K562 (cell line): ENCODE results near the gene AFDN. TPM values are rescaled to one million over a fixed set of nuclear protein-coding genes. Genes with fewer than 3 reads are reported as not detected.

Experiments
- ATAC-seq: fragments of 200-7000 bp; cut with Tn5 transposase; 3 replicates; pipeline ENCODE4 v1.9.1; 2020; ENCODE audit warnings: moderate library complexity
- BruUV-seq: library from RNA; stranded (reverse); fragments of 400-500 nt; replicated peaks from 2 replicates; lab custom pipeline; 2021; lab: Mats Ljungman, UMichigan
- CTCF ChIA-PET: fragments of 300-600 bp; formaldehyde crosslinking; extraction: SDS; loops from one replicate; lab custom pipeline; 2021; ENCODE audit warnings: low intra/inter-chr PET ratio; lab: Yijun Ruan, JAX
- POLR2A ChIA-PET: fragments of 300-600, 350-650 bp; sonication (Branson Sonifier 250); formaldehyde crosslinking; extraction: SDS; loops from one replicate; lab custom pipeline; 2021; ENCODE audit warnings: antibody characterized with exemption, inconsistent platforms; lab: Yijun Ruan, JAX
- DNase-seq, 4 experiments: peaks; one replicate each; pipeline versions ENCODE4 v3.0.0 to v3.0.0-alpha.2; 2011 to 2018; ENCODE audit warnings: low spot score in 3 of 4, mixed read lengths in 3 of 4; ENCODE audit errors: extremely low read depth in 1 of 4
- FAIRE-seq: peaks from 2 replicates; lab custom pipeline; 2011; peaks lifted over from hg19 to GRCh38; lab: Jason Lieb, UNC
- H2AFZ ChIP-seq: 2 replicates; pipeline ENCODE4 v1.6.0; 2011; ENCODE audit warnings: low read depth, low read length, control low read depth, inconsistent platforms
- H3K27ac ChIP-seq: fragments of 200-600 bp; 3 replicates; pipeline ENCODE4 v1.8.0; 2011; ENCODE audit warnings: low read depth, mild to moderate bottlenecking, control low read depth, inconsistent platforms, low read length, moderate library complexity, mixed read lengths; ENCODE audit errors: extremely low read depth
- H3K27me3 ChIP-seq, 2 experiments: fragments of 300-600 bp in 1 of 2; 2 replicates in 1 of 2; 3 replicates in 1 of 2; pipeline versions ENCODE4 v1.6.0 to v1.8.0; 2011; ENCODE audit warnings: inconsistent platforms in 2 of 2, low read length in 2 of 2, mild to moderate bottlenecking in 1 of 2, mixed read lengths in 1 of 2, moderate library complexity in 1 of 2; ENCODE audit not compliant: control insufficient read depth in 2 of 2, insufficient read depth in 2 of 2
- H3K36me3 ChIP-seq: fragments of 300-600 bp; 3 replicates; pipeline ENCODE4 v1.8.0; 2011; ENCODE audit warnings: mild to moderate bottlenecking, low read length, inconsistent platforms; ENCODE audit not compliant: control insufficient read depth, insufficient read depth
- H3K4me1 ChIP-seq, 2 experiments: fragments of 200-600 bp in 1 of 2; replicated peaks in 1 of 2; 2 replicates in 1 of 2; 3 replicates in 1 of 2; pipeline versions ENCODE4 v1.5.1 to v1.8.0; 2011; ENCODE audit warnings: inconsistent platforms in 2 of 2, low read length in 2 of 2, mild to moderate bottlenecking in 1 of 2, mixed read lengths in 1 of 2, moderate library complexity in 1 of 2; ENCODE audit not compliant: control insufficient read depth in 2 of 2, insufficient read depth in 2 of 2
- H3K4me2 ChIP-seq: 2 replicates; pipeline ENCODE4 v1.6.1; 2011; ENCODE audit warnings: low read length, control low read depth, inconsistent platforms, mixed read lengths; ENCODE audit not compliant: insufficient read depth
- H3K4me3 ChIP-seq: fragments of 200-600 bp; sonication (generic), shearing (Covaris generic); 2 replicates; pipeline ENCODE4 v1.5.1; 2016; ENCODE audit warnings: control low read depth, inconsistent platforms
- H3K79me2 ChIP-seq: fragments of 200-600 bp; 3 replicates; pipeline ENCODE4 v1.8.0; 2011; ENCODE audit warnings: low read length, inconsistent platforms; ENCODE audit not compliant: control insufficient read depth, insufficient read depth
- H3K9ac ChIP-seq, 2 experiments: 2 replicates each; pipeline versions ENCODE4 v1.6.0 to v1.6.1; 2011; ENCODE audit warnings: low read depth in 2 of 2, low read length in 2 of 2, control low read depth in 1 of 2, inconsistent platforms in 1 of 2, mild to moderate bottlenecking in 1 of 2, mixed read lengths in 1 of 2; ENCODE audit not compliant: insufficient read depth in 1 of 2
- H3K9me1 ChIP-seq: one replicate; pipeline ENCODE4 v1.6.0; 2011; ENCODE audit warnings: inconsistent platforms, mild to moderate bottlenecking, low read length, moderate library complexity; ENCODE audit not compliant: control insufficient read depth, insufficient read depth
- H3K9me3 ChIP-seq: replicated peaks from 2 replicates; pipeline ENCODE4 v1.5.1; 2011; ENCODE audit warnings: low read depth, low read length, inconsistent platforms; ENCODE audit not compliant: control insufficient read depth, insufficient read depth
- H4K20me1 ChIP-seq: replicated peaks from 2 replicates; pipeline ENCODE4 v1.6.1; 2011; ENCODE audit warnings: low read length, inconsistent platforms, mixed read lengths; ENCODE audit not compliant: control insufficient read depth, insufficient read depth
- FOXK2 ChIP-seq, 2 experiments: fragments of 450-650 bp; IDR thresholded peaks in 1 of 2; conservative IDR thresholded peaks in 1 of 2; 2 replicates each; pipeline ENCODE4 v1.6.1; 2016; ENCODE audit warnings: low read depth in 2 of 2, mild to moderate bottlenecking in 1 of 2
- MECOM ChIP-seq: fragments of 250-450 bp; sonication (Bioruptor Pico); IDR thresholded peaks from 2 replicates; pipeline ENCODE4 v1.8.0; 2022; ENCODE audit warnings: inconsistent platforms
- MIER1 ChIP-seq: fragments of 450-650 bp; IDR thresholded peaks from 2 replicates; pipeline ENCODE4 v1.6.1; 2016; ENCODE audit warnings: antibody characterized with exemption, mild to moderate bottlenecking, low read depth
- NCOA6 ChIP-seq: fragments of 450-650 bp; IDR thresholded peaks from 2 replicates; pipeline ENCODE4 v1.6.1; 2017; ENCODE audit warnings: mild to moderate bottlenecking
- NR2F6 ChIP-seq: fragments of 450-650 bp; formaldehyde crosslinking; IDR thresholded peaks from 2 replicates; pipeline ENCODE4 v1.4.0; 2020; ENCODE audit warnings: mild to moderate bottlenecking
- PRMT5 ChIP-seq: sonication (generic); formaldehyde crosslinking; IDR thresholded peaks from 2 replicates; pipeline ENCODE4 v1.5.0; 2020; ENCODE audit warnings: missing genetic modification reagents
- RFX7 ChIP-seq: fragments of 250-450 bp; sonication (Bioruptor Pico); IDR thresholded peaks from 2 replicates; pipeline ENCODE4 v1.5.1; 2021; ENCODE audit warnings: mild to moderate bottlenecking
- SMAD3 ChIP-seq: fragments of 450-650 bp; formaldehyde crosslinking; conservative IDR thresholded peaks from 2 replicates; pipeline ENCODE4 v1.4.0; 2020; ENCODE audit warnings: mild to moderate bottlenecking
- ZBTB9 ChIP-seq: fragments of 450-650 bp; formaldehyde crosslinking; IDR thresholded peaks from 2 replicates; pipeline ENCODE4 v1.4.0; 2020; ENCODE audit warnings: mild to moderate bottlenecking, moderate library complexity
- ZEB2 ChIP-seq: fragments of 450-650 bp; IDR thresholded peaks from 2 replicates; pipeline ENCODE4 v1.6.1; 2016
- ZNF282 ChIP-seq: sonication (generic); formaldehyde crosslinking; IDR thresholded peaks from 2 replicates; pipeline ENCODE4 v1.8.1; 2023; ENCODE audit warnings: missing genetic modification reagents
- ZNF41 ChIP-seq: fragments of 250-450 bp; sonication (Bioruptor Pico); conservative IDR thresholded peaks from 2 replicates; pipeline ENCODE4 v1.4.0; 2020; ENCODE audit warnings: mild to moderate bottlenecking
- ZNF668 ChIP-seq: fragments of 250-450 bp; sonication (Bioruptor Pico); IDR thresholded peaks from 2 replicates; pipeline ENCODE4 v1.8.0; 2022; ENCODE audit warnings: mild to moderate bottlenecking, inconsistent platforms
- ZNF707 ChIP-seq: fragments of 250-450 bp; sonication (Bioruptor Pico); conservative IDR thresholded peaks from 2 replicates; pipeline ENCODE4 v1.8.0; 2022; ENCODE audit warnings: inconsistent platforms, mild to moderate bottlenecking, moderate library complexity
- WGBS: fragments of 100-300 bp; shearing (Covaris generic); methylation state at CpG from one replicate; pipeline ENCODE4 v1.1.6; 2016; ENCODE audit warnings: low coverage, mixed read lengths; ENCODE audit not compliant: insufficient coverage; ENCODE audit errors: missing lambda C conversion rate; 5-methylcytosine and 5-hydroxymethylcytosine counted together
- in situ Hi-C: fragments of 300-500 bp; cut with MboI; formaldehyde crosslinking; loops from 4 replicates; pipeline ENCODE4 v1.15.0; 2018; ENCODE audit warnings: inconsistent platforms, mixed read lengths
- intact Hi-C: fragments of 100-400 bp; cut with micrococcal nuclease; formaldehyde crosslinking; loops from 2 replicates; pipeline ENCODE4 v1.14.2; 2022
- polyA plus RNA-seq, 8 experiments: library from polyadenylated mRNA; depleted of rRNA in 4 of 8; stranded (reverse) in 5 of 8; unstranded in 3 of 8; fragments of >200 nt; fragmentation: Nextera tagmentation in 2 of 8; fragmentation: Illumina TruSeq in 1 of 8; extraction: Ambion mirVana in 2 of 8; extraction: Trizol in 1 of 8; gene quantifications; 2 replicates each; pipeline versions ENCODE4 v1.2.1 to v1.2.3, GENCODE V29; 2011 to 2014; ENCODE audit warnings: inconsistent platforms in 1 of 8, missing spikeins in 1 of 8
- total RNA-seq, 7 experiments: library from RNA; depleted of rRNA in 6 of 7; stranded (reverse); fragments of >200 nt in 6 of 7; fragmentation: Illumina TruSeq in 2 of 7; extraction: Trizol in 2 of 7; gene quantifications; 2 replicates each; pipeline versions ENCODE4 v1.2.1 to v1.2.3, GENCODE V29; 2011 to 2021; ENCODE audit warnings: low replicate concordance in 1 of 7
- TF ChIP-seq, protein P1 (sequence below): sonication (generic); formaldehyde crosslinking; IDR thresholded peaks from 2 replicates; pipeline ENCODE4 v1.8.0; 2023; ENCODE audit warnings: mild to moderate bottlenecking, missing genetic modification reagents
- TF ChIP-seq, protein P2 (sequence below): fragments of 450-650 bp; IDR thresholded peaks from 2 replicates; pipeline ENCODE4 v1.6.1; 2017; ENCODE audit warnings: antibody characterized with exemption, mild to moderate bottlenecking

The AFDN gene
- total and polyA plus RNA-seq, 9 of the 15 experiments (the other 6 are each of a cell fraction or from before 2014, with no cell fraction given) = 7.2 to 129 (median 105) TPM

DNA sequence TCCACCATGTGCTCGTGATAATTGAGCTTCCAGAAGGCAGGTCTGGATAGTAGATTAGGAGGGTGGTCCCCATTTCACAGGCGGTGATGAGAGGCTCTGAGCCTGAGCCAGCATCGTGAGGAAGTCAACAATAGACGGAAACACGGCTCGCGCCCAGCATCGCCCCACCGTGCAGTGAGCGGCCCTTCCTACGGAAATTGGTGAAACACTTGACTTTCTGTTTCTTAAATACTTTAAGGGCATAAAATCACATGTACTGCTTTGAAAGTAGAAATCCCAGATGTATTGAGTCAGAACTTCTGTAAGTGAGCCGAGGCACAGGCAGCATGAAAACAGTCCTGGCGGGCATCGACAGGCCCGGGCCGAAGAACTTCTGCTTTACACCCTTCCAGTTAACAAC, 166.5 kb downstream of the AFDN start:
- Histone ChIP-seq H3K4me1 (peaks cover 0 to 35% of the 10 kb centered on the region in 2 experiments; a peak in 2 of 5 replicates), H3K4me2 (no peak overlapping the region), H3K36me3 (no peaks in the 10 kb centered on the region), H2AFZ (no peak overlapping the region), H3K9me1 (no peaks in the 10 kb centered on the region), H3K9ac (no peak overlapping the region), H4K20me1 (peaks cover 5% of the 10 kb centered on the region; the same call in 1 of the 2 replicates), H3K9me3 (no peaks in the 10 kb centered on the region), H3K27ac (no peak overlapping the region), H3K4me3 (no peak overlapping the region), H3K27me3 (peaks cover 50 to 70% of the 10 kb centered on the region in 2 experiments), H3K79me2 (no peaks in the 10 kb centered on the region)
- no TSS peak for BruUV-seq
- intact Hi-C loops (no loop called here), in situ Hi-C loops (no loop called here)
- no peak for DNase-seq
- WGBS = 29% methylated on average over 16 of the region's 16 CpGs
- POLR2A ChIA-PET = no interaction called here
- CTCF ChIA-PET = no interaction called here
- no peak for FAIRE-seq
- no peak for ATAC-seq
- TF ChIP-seq, protein P1, sequence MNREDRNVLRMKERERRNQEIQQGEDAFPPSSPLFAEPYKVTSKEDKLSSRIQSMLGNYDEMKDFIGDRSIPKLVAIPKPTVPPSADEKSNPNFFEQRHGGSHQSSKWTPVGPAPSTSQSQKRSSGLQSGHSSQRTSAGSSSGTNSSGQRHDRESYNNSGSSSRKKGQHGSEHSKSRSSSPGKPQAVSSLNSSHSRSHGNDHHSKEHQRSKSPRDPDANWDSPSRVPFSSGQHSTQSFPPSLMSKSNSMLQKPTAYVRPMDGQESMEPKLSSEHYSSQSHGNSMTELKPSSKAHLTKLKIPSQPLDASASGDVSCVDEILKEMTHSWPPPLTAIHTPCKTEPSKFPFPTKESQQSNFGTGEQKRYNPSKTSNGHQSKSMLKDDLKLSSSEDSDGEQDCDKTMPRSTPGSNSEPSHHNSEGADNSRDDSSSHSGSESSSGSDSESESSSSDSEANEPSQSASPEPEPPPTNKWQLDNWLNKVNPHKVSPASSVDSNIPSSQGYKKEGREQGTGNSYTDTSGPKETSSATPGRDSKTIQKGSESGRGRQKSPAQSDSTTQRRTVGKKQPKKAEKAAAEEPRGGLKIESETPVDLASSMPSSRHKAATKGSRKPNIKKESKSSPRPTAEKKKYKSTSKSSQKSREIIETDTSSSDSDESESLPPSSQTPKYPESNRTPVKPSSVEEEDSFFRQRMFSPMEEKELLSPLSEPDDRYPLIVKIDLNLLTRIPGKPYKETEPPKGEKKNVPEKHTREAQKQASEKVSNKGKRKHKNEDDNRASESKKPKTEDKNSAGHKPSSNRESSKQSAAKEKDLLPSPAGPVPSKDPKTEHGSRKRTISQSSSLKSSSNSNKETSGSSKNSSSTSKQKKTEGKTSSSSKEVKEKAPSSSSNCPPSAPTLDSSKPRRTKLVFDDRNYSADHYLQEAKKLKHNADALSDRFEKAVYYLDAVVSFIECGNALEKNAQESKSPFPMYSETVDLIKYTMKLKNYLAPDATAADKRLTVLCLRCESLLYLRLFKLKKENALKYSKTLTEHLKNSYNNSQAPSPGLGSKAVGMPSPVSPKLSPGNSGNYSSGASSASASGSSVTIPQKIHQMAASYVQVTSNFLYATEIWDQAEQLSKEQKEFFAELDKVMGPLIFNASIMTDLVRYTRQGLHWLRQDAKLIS (CRISPR knock-in tag) = no peak
- TF ChIP-seq FOXK2 (conservative IDR thresholded peaks at IDR 0.05 in 1 of 2, IDR thresholded peaks at IDR 0.05 in 1 of 2; ENCODE audit: low read depth in 2 of 2) = no peak
- TF ChIP-seq, protein P2, sequence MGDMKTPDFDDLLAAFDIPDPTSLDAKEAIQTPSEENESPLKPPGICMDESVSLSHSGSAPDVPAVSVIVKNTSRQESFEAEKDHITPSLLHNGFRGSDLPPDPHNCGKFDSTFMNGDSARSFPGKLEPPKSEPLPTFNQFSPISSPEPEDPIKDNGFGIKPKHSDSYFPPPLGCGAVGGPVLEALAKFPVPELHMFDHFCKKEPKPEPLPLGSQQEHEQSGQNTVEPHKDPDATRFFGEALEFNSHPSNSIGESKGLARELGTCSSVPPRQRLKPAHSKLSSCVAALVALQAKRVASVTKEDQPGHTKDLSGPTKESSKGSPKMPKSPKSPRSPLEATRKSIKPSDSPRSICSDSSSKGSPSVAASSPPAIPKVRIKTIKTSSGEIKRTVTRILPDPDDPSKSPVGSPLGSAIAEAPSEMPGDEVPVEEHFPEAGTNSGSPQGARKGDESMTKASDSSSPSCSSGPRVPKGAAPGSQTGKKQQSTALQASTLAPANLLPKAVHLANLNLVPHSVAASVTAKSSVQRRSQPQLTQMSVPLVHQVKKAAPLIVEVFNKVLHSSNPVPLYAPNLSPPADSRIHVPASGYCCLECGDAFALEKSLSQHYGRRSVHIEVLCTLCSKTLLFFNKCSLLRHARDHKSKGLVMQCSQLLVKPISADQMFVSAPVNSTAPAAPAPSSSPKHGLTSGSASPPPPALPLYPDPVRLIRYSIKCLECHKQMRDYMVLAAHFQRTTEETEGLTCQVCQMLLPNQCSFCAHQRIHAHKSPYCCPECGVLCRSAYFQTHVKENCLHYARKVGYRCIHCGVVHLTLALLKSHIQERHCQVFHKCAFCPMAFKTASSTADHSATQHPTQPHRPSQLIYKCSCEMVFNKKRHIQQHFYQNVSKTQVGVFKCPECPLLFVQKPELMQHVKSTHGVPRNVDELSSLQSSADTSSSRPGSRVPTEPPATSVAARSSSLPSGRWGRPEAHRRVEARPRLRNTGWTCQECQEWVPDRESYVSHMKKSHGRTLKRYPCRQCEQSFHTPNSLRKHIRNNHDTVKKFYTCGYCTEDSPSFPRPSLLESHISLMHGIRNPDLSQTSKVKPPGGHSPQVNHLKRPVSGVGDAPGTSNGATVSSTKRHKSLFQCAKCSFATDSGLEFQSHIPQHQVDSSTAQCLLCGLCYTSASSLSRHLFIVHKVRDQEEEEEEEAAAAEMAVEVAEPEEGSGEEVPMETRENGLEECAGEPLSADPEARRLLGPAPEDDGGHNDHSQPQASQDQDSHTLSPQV = no peak
- TF ChIP-seq MIER1 = no peak
- no peak for TF ChIP-seq NR2F6 (CRISPR knock-in tag)
- TF ChIP-seq MECOM (CRISPR knock-in tag) = no peak
- no peak for TF ChIP-seq ZBTB9 (CRISPR knock-in tag)
- no peak for TF ChIP-seq ZNF707 (CRISPR knock-in tag)
- TF ChIP-seq SMAD3 (CRISPR knock-in tag) = no peak
- no peak for TF ChIP-seq RFX7
- TF ChIP-seq PRMT5 = no peak
- TF ChIP-seq ZNF41 (CRISPR knock-in tag) = no peak
- no peak for TF ChIP-seq ZEB2
- TF ChIP-seq ZNF668 = no peak
- no peak for TF ChIP-seq ZNF282
- TF ChIP-seq NCOA6 = no peak
